Adipose tissue (tissue), 3 donors: ENCODE data around the gene BRICD5. TPM values are rescaled to one million over a fixed set of nuclear protein-coding genes. Genes with fewer than 3 reads are reported as not detected.

Experiments
- H3K27ac ChIP-seq: one replicate; pipeline ENCODE4 v1.5.1; 2013; ENCODE audit warnings: low read depth, low read length
- WGBS, 3 donors: extraction: QIAGEN DNeasy Blood & Tissue Kit; methylation state at CpG; one replicate each; pipeline ENCODE4 v1.1.7; 2013; 5-methylcytosine and 5-hydroxymethylcytosine counted together
- polyA plus RNA-seq, 3 donors: library from polyadenylated mRNA; stranded (reverse); fragments of 200-250 nt; gene quantifications; one replicate each; pipeline ENCODE4 v1.2.3, GENCODE V29; 2013
- donor health status: healthy with polysubstance abuse.
- donor health status: Bipolar disorder and iron deficiency.
- donor health status: healthy.

BRICD5 gene
- polyA plus RNA-seq, 3 donors = 3.3 to 9.9 (median 9.2) TPM

- WGBS, 3 donors = 68 to 78% (median 78%) methylated on average over 15 of the region's 15 CpGs
- H3K27ac ChIP-seq = no peak overlapping the region
Measured at GRCh38 chr16:2238838-2239675, 28.4 kb upstream of the BRICD5 start.

DNA sequence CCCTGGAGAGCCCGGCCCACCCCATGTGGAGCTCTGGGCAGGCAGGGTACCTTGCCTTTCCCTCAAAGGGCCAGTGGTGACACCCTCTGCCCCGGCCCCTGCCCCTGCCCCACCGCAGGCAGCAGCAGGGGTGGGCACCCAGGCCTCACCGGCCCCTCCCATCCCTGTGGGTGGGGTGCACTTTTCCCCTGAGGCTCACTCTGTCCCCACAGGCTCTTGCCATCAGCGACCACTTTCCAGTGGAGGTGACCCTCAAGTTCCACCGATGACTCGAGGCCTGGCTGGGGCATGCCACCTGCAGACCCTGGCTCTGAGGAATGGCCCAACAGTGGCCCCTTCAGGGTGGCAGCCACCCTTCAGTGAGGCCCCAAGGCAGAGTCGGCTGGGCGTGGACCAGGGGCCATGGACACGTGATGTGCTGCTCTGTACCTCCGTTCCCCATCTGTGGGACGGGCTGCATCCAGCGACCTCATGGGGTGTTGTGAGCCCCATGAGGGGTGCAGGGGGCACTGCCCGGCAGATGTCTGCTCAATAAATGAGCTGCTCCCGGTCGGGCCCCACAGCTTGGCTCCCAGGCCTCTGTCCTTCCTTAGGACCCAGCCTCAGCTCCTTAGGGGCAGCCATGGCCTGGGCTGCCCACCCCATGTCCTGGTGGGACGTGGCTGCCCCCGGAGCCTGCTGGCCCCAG lies 27.6 kb upstream of the BRICD5 start:
- 53 to 73% (median 64%) methylated on average over 15 to 18 of the region's 18 CpGs for WGBS, 3 donors

GRCh38 chr16:2237493-2238149 lies 27.0 kb upstream of the BRICD5 start:
- H3K27ac ChIP-seq = no peak overlapping the region
- 13 to 28% (median 26%) methylated on average over 63 to 65 of the region's 65 CpGs for WGBS, 3 donors

More for the DNA sequence above, 27.6 kb upstream of the BRICD5 start:
- no peak overlapping the region for H3K27ac ChIP-seq

DNA sequence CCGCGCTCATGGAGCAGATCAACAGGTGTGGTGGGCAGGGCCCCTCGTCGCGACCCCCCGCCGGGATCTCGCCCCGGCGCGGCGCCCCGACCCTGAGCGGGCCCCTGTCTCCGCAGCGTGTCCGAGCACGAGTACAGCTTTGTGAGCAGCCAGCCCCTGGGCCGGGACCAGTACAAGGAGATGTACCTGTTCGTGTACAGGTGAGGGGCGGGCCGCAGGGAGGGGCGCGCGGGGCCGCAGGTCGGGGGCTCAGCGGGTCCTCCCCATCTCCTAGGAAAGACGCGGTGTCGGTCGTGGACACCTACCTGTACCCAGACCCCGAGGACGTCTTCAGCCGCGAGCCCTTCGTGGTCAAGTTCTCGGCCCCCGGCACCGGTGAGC lies 26.4 kb upstream of the BRICD5 start:
- WGBS, 3 donors = 4 to 7% (median 5%) methylated on average over 36 to 40 of the region's 40 CpGs
- no peak overlapping the region for H3K27ac ChIP-seq

DNA sequence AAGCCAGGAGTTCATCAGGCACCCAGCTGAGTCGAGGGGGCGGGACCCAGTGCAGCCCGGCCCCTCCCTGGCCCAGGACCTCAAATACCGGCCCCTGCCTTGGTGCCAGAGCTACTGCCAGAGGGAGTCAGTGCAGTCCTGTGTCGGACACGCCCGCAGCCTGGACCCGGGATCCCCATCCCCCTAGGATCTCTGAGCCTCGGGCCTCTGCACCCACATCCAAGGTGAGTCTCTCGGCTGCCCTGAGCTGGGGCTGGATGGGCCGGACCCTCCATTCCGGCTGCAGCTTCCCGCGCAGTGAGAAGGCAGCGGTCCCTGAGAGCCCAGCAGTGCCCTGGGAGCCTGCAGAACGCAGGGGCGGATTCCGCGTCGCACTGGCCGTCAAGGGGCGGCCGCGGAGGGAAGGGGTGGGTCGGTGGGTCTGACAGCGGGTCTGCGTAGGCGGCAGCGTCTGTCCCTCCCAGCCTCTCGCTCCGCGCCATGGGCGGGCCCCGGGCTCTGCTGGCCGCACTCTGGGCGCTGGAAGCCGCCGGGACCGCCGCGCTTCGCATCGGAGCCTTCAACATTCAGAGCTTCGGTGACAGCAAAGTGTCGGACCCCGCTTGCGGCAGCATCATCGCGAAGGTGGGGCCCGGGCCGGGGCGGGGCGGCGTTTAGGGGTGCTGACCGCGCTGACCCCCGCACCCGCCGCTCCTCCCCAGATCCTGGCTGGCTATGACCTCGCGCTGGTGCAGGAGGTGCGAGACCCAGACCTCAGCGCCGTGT lies 25.9 kb upstream of the BRICD5 start, which contains the start of gene DNASE1L2:
Gene DNASE1L2, plus strand, starts transcription at position 108 of the 765 bp plus-strand sequence. Its CDS starts 373 bp downstream, at position 481.
- H3K27ac ChIP-seq = no peak within 1 kb of the TSS
- 6 to 7% (median 7%) methylated on average over 56 to 64 of the region's 64 CpGs for WGBS, 3 donors

GRCh38 chr16:2235695-2236336 lies 25.2 kb upstream of the BRICD5 start:
- H3K27ac ChIP-seq = no peak overlapping the region
- 81 to 84% (median 81%) methylated on average over 18 to 19 of the region's 19 CpGs for WGBS, 3 donors

DNA sequence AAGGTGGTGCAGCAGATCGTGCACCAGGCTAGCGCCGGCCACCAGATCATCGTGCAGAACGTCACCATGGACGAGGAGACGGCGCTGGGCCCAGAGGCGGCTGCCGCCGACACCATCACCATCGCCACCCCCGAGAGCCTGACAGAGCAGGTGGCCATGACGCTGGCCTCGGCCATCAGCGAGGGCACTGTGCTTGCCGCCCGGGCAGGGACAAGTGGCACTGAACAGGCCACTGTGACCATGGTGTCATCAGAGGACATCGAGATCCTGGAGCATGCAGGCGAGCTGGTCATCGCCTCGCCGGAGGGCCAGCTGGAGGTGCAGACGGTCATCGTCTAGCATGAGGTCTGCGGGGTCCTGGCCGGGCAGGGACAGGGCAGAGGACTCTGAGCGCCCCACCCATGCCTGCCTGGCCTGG lies 24.6 kb upstream of the BRICD5 start:
- 94 to 96% (median 95%) methylated on average over 17 to 28 of the region's 28 CpGs for WGBS, 3 donors
- no peak overlapping the region for H3K27ac ChIP-seq

DNA sequence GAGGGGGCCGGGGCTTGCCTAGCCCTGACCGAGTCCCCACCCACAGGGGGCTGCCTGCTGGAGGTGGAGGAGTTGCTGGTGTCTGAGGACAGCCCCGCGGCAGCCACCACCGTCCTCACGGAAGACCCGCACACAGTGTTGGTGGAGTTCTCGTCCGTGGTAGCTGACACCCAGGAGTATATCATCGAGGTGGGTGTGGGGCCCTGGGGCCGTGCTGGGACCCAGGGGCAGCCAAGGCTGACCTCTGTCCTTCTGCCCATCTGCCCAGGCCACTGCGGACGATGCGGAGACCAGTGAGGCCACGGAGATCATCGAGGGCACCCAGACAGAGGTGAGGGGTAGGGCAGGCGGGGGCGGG lies 24.1 kb upstream of the BRICD5 start:
- 89 to 95% (median 93%) methylated on average over 16 to 18 of the region's 18 CpGs for WGBS, 3 donors
- no peak overlapping the region for H3K27ac ChIP-seq

GRCh38 chr16:2233872-2234812 lies 23.5 kb upstream of the BRICD5 start:
- H3K27ac ChIP-seq = no peak overlapping the region
- 92 to 96% (median 95%) methylated on average over 49 to 51 of the region's 51 CpGs for WGBS, 3 donors

DNA sequence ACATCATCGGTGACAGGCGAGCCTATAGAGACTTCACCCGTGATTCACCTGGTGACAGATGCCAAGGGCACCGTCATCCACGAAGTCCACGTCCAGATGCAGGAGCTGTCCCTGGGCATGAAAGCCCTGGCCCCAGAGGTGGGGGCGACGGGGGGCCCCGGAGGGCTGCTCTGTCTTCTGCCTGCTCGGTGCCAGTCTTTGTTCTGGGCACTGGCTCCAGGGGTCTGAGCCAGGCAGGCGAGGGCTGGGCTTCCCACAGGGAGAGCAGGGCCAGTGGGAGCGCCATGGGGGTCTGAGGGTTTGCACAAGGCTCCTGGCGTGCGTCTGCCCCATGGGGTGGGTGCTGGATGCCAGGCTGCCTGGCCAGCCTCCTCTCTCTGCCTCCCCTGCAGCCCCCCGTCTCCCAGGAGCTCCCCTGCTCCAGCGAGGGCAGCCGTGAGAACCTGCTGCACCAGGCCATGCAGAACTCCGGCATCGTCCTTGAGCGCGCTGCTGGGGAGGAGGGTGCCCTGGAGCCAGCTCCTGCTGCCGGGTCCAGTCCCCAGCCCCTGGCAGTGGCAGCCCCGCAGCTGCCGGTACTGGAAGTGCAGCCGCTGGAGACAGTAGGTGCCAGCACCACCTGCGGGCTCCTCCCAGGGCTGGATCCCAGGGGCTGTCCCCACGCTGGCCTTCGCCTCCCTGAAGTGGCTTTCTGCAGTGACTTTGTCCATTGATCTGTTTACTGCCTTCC lies 22.5 kb upstream of the BRICD5 start:
- no peak overlapping the region for H3K27ac ChIP-seq
- 92 to 94% (median 94%) methylated on average over 24 to 28 of the region's 28 CpGs for WGBS, 3 donors

- H3K27ac ChIP-seq = no peak overlapping the region
- WGBS, 3 donors = 91 to 92% (median 92%) methylated on average over 41 of the region's 41 CpGs
Measured at GRCh38 chr16:2232094-2232990, 21.7 kb upstream of the BRICD5 start.

GRCh38 chr16:2231016-2231931 lies 20.6 kb upstream of the BRICD5 start:
- no peak overlapping the region for H3K27ac ChIP-seq
- 87 to 91% (median 90%) methylated on average over 29 of the region's 29 CpGs for WGBS, 3 donors

DNA sequence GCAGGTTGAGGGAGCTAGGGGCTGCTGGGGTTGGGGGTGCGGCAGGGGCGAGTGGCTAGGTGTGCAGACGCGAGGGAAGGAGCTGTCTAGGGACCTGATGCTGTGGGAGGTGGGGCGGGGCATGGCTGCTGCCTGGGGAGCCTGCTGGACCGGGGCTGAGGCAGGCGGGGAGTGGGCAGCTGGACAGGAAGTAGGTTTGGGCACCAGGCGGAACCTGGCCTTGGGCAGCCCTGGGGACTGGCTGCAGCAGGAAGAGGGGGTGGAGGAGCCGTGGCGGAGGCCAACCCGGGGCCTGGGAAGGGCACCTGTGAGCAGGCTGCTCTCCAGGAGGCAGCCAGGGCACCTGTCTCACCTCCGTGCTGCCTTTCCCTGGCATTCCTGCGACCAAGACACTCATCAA lies 19.7 kb upstream of the BRICD5 start:
- no peak overlapping the region for H3K27ac ChIP-seq
- 57 to 87% (median 77%) methylated on average over 13 of the region's 13 CpGs for WGBS, 3 donors

GRCh38 chr16:2229632-2230250 lies 19.1 kb upstream of the BRICD5 start:
- H3K27ac ChIP-seq = no peak overlapping the region
- 83 to 88% (median 84%) methylated on average over 22 to 23 of the region's 23 CpGs for WGBS, 3 donors
